Measurements from ENCODE around the gene ZNF280B. TPM values are rescaled to one million over a fixed set of nuclear protein-coding genes. Genes with fewer than 3 reads are reported as not detected.
"Not testable (repeated sequence)": the region's sequence is repeated elsewhere in the genome, so short reads cannot be mapped to it uniquely, and the experiment has no call there.

The ZNF280B gene
- total RNA-seq, 3 donors from 2014 or later (not counting 1 experiment from before 2014, with no cell fraction given), result 0.99 to 1.8 (median 1.6) TPM

DNA sequence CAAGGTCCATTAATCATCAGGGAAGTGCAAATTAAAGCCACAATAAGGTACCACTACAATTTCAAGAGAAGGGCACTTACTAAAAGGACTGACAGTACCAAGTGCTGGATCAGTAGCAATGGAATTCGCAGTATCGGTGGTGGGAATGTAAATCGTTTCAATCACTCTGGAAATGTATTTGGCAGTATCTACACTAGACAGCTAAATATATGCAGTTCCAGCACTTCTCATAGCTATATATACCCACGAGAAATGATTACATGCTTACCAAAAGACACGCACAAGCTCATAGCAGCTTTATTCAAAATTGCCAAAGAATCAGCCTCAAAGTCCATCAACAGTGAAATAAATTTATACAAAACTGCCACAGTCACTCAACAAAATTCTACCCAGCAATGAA lies 4.4 kb upstream of the ZNF280B start:
- H3K9me3 ChIP-seq (ENCODE audit: control insufficient read depth, insufficient read depth, low read length), result no peaks in the 10 kb centered on the region
- Mint-ChIP-seq H3K36me3 (no peaks in the 10 kb centered on the region), H3K27ac (no peak overlapping the region), H3K27me3 (ENCODE audit: low read depth in 2 of 2) (peaks cover 21 to 49% of the 10 kb centered on the region in 2 donors), H3K4me1 (peaks cover under 1 to 2% of the 10 kb centered on the region in 2 donors), H3K4me3 (no peak overlapping the region), H3K9me3 (peaks cover 0 to 3% of the 10 kb centered on the region in 2 donors)
- H3K36me3 ChIP-seq (ENCODE audit: control insufficient read depth, insufficient read depth, low read length), result no peaks in the 10 kb centered on the region
- TF ChIP-seq CTCF (IDR thresholded peaks at IDR 0.05), result no peak
- no peak overlapping the region for H3K27ac ChIP-seq (ENCODE audit: low read length)
- DNase-seq (no peak), ATAC-seq (no peak)
- H3K27me3 ChIP-seq (ENCODE audit: control insufficient read depth, insufficient read depth, low read length), result peaks cover 3% of the 10 kb centered on the region
- WGBS (ENCODE audit: insufficient coverage), result 86% methylated on average over 5 of the region's 5 CpGs
- H3K4me3 ChIP-seq (ENCODE audit: low read length), result no peak overlapping the region
- intact Hi-C loops (cut with micrococcal nuclease), result no loop called here
- H3K4me1 ChIP-seq (ENCODE audit: control insufficient read depth, insufficient read depth, low read length), result peaks cover 11% of the 10 kb centered on the region

DNA sequence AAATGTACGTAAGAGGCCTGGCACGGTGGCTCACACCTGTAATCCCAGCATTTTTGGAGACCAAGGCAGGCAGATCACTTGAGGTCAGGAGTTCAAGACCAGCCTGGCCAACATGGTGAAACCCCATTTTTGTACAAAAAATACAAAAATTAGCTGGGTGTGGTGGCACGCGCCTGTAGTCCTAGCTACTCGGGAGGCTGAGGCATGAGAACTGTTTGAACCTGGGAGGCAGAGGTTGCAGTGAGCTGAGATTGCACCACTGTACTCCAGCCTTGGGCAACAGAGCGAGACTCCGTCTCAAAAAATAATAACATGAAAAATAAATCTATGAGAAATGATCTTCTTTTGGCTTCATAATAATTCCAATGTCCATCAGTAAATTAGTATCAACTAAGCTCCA lies 2.3 kb upstream of the ZNF280B start:
- H3K4me3 Mint-ChIP-seq; intact Hi-C loops (cut with micrococcal nuclease): not testable (repeated sequence)
- 96% methylated on average over 7 of the region's 7 CpGs for WGBS (ENCODE audit: insufficient coverage)

GRCh38 chr22:22509912-22510311 lies 1.4 kb upstream of the ZNF280B start:
- H3K4me1 Mint-ChIP-seq; H3K4me3 ChIP-seq (ENCODE audit: low read length); H3K36me3 Mint-ChIP-seq; H3K27ac Mint-ChIP-seq; H3K27ac ChIP-seq (ENCODE audit: low read length); ATAC-seq; DNase-seq; intact Hi-C loops (cut with micrococcal nuclease); H3K9me3 ChIP-seq (ENCODE audit: control insufficient read depth, insufficient read depth, low read length); H3K36me3 ChIP-seq (ENCODE audit: control insufficient read depth, insufficient read depth, low read length); H3K27me3 ChIP-seq (ENCODE audit: control insufficient read depth, insufficient read depth, low read length); H3K9me3 Mint-ChIP-seq: not testable (repeated sequence)
- WGBS (ENCODE audit: insufficient coverage), result 96% methylated on average over 6 of the region's 6 CpGs
- peak overlapping the region; percentile 43 for H3K4me3 Mint-ChIP-seq
- peaks cover 12% of the 10 kb centered on the region for H3K4me1 ChIP-seq (ENCODE audit: control insufficient read depth, insufficient read depth, low read length)
- peaks cover 11 to 27% of the 10 kb centered on the region in 2 donors for H3K27me3 Mint-ChIP-seq (ENCODE audit: low read depth in 2 of 2)

More for the DNA sequence above, 2.3 kb upstream of the ZNF280B start:
- H3K9me3 Mint-ChIP-seq; DNase-seq; H3K4me3 ChIP-seq (ENCODE audit: low read length); H3K36me3 ChIP-seq (ENCODE audit: control insufficient read depth, insufficient read depth, low read length); H3K27ac ChIP-seq (ENCODE audit: low read length); H3K36me3 Mint-ChIP-seq; H3K4me1 Mint-ChIP-seq; ATAC-seq; H3K9me3 ChIP-seq (ENCODE audit: control insufficient read depth, insufficient read depth, low read length); H3K27ac Mint-ChIP-seq; H3K27me3 ChIP-seq (ENCODE audit: control insufficient read depth, insufficient read depth, low read length): not testable (repeated sequence)
- peaks cover 14 to 36% of the 10 kb centered on the region in 2 donors for H3K27me3 Mint-ChIP-seq (ENCODE audit: low read depth in 2 of 2)
- peaks cover 12% of the 10 kb centered on the region for H3K4me1 ChIP-seq (ENCODE audit: control insufficient read depth, insufficient read depth, low read length)

- Mint-ChIP-seq H3K36me3 (no peaks in the 10 kb centered on the region), H3K27me3 (ENCODE audit: low read depth in 2 of 2) (peaks cover 8 to 9% of the 10 kb centered on the region in 2 donors), H3K27ac (peak overlapping the region in 1 of 2 donors; percentile 59), H3K9me3 (peaks cover 0 to 3% of the 10 kb centered on the region in 2 donors), H3K4me3 (peak overlapping the region; percentile 83), H3K4me1 (peaks cover 6 to 10% of the 10 kb centered on the region in 2 donors)
- peak in 1 of 2 donors; percentile 5 for DNase-seq
- Histone ChIP-seq H3K36me3 (ENCODE audit: control insufficient read depth, insufficient read depth, low read length) (peaks cover 1% of the 10 kb centered on the region), H3K4me3 (ENCODE audit: low read length) (peak overlapping the region; percentile 84), H3K4me1 (ENCODE audit: control insufficient read depth, insufficient read depth, low read length) (peaks cover 12% of the 10 kb centered on the region), H3K9me3 (ENCODE audit: control insufficient read depth, insufficient read depth, low read length) (no peaks in the 10 kb centered on the region), H3K27me3 (ENCODE audit: control insufficient read depth, insufficient read depth, low read length) (no peaks in the 10 kb centered on the region), H3K27ac (ENCODE audit: low read length) (no peak overlapping the region)
- no peak for ATAC-seq
- no peak for TF ChIP-seq CTCF (IDR thresholded peaks at IDR 0.05)
- WGBS (ENCODE audit: insufficient coverage), result 38% methylated on average over 13 of the region's 13 CpGs
- intact Hi-C loops (cut with micrococcal nuclease), result no loop called here
Measured at GRCh38 chr22:22507743-22508273, 734 bp downstream of the ZNF280B start.

All from natural killer cell (primary cell).